ENCODE measurements around the gene TMEM120A.
"Not testable (repeated sequence)": the region's sequence is repeated elsewhere in the genome, so short reads cannot be mapped to it uniquely, and the experiment has no call there.

The TMEM120A gene

DNA sequence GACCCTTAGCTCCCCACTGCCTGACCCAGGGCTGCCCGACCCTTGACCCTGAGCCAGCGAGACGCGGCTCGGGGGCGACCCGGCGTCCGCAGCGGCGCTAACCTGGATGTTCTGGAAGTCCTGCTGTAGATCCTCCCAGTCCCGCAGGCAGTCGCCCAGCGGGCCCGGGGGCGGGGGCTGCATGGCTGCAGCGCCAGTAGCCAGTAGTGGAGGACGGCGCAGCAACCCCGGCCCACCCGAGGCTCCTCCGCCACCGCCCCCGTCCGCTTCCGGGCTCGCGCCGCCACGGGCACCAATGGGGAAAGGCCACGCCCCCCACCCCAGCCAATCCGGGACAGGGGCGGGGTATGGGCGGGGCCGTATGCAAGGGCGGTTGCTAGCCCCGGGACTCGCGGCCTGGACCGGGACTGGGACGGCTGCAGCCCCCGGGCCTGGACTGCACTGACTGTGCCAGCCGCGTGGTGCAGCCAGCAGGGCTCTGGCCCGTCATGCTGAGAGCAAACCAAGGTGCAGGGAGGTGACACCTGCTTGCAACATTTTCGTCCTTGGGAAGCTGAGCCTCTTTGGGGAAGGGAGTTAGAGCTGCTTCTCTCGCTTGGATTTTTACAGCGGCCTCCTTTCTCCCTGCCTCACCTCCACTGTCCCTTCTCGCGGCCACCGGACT lies at the start of gene TMEM120A:
TMEM120A (minus strand) TSS at position 208 of the 664 bp plus-strand sequence; CDS start at position 183, 25 bp downstream.
- DNase-seq, result peak; percentile 91

DNA sequence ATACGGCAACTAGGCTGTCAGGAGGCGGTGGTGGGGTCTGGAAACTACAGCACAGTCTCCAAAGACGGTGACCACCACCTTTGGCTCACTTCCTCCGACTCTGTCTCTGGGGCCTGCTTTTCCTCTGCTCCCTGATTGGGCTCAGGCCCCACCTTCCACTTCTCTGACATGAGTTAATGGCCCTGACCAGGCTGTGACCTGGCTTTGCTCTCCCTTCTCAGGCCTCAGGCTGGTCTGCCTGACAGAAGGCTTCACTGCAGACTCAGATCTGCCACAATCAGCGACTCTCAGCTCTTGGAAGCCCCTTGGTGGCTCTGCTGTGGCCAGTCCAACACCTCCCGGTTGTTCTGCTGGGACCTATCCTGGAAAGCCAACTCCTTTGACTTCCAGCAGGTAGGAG lies 45.7 kb upstream of the TMEM120A start:
- DNase-seq, result no peak

DNA sequence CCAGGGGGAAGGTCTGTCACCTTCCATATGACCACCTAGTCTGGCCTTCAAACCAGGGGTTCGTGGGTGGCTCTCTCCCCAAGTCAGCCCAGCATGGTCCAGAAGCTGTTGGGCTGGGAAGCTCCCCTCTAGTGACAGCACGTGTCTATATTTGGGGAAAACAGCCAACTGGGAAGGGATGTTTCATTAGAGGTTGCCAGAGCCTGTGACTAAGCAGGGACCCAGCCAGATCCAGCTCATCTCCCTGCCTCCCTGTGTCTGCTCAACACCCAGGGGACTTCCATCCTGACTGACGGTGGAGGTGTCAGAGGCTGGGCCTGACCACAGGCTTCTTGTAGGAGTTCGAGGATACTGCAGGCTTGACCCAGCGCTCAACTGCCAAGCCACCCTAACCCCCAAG lies 42.9 kb upstream of the TMEM120A start:
- DNase-seq, result no peak

DNA sequence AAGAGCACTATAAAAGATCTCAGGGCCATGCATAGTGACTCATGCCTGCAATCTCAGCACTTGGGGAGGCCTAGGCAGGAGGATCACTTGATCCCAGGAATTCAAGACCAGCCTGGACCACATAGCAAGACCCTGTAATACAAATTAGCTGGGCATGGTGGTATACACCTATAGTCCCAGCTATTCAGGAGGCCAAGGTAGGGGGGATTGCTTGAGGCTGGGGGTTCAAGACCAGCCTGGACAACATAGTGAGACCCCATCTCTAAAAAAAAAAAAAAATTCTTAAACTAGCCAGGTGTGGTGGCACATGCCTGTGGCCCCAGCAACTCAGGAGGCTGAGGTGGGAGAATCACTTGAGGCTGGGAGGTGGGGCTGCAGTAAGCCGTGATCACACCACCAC lies 37.6 kb upstream of the TMEM120A start:
- no peak for DNase-seq

DNA sequence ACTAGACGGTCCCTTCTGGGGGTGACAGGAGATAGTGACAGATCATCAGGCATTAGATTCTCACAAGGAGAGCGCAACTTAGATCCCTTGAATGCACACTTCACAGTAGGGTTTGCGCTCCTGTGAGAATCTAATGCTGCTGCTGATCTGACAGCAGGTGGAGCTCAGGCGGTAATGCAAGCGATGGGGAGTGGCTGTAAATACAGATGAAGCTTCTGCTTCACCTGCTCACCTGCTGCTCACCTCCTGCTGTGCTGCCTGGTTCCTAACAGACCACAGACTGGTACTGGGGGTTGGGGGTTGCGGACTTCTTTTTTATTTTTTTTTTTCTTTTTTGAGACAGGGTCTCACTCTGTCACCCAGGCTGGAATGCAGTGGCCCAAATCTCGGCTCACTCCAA lies 35.3 kb upstream of the TMEM120A start:
- DNase-seq, result not testable (repeated sequence)

DNA sequence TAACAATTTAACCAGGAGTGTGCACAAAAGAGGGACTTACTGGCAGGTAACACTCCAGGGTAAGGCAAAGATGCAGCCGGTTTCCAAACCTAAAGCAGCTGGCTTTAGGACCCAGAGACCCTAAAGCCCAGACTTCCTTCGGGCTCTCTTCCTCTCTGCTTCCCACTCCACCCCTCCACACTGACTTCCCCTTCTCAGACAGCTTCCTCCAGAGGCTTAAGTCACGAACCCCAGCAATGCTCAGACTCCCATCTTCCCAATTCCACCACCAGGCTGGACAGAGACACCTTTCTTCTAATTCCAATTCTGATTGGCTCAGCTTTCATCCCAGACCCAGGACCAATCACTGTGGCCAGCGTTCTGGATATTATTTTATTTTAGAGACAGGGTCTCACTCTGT lies 28.6 kb upstream of the TMEM120A start:
- no peak for DNase-seq

DNA sequence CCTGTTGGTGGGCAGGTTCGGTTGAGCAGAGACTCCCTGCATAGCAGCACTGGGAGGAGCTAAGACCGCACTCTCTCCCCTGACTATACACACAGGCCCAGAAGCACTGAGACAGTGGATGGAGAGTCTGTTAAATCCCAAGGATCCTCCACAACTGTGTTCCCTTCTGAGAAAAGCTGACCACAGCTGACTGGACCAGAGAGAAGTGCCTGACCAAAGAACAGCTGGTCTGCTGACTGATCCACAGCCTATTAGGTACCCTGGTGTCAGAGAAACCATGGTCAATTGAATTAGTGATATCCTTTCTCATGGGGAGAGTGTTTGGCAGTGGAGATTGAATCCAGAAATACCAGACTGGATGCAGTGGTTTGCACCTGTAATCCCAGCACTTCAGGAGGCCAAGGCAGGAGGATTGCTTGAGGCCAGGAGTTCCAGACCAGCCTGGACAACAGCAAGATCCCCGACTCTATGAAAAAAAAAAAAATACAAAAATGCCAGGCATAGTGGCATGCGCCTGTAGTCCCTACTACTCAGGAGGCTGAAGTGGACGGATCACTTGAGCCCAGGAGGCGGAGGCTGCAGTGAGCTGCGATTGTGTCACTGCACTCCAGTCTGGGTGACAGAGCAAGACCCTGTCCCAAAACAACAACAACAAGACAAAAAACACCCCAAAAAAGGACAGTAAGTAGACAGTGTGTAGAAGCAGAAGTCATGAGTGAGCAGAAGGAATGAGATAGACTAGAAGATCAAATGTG lies 27.8 kb upstream of the TMEM120A start:
- no peak for DNase-seq

DNA sequence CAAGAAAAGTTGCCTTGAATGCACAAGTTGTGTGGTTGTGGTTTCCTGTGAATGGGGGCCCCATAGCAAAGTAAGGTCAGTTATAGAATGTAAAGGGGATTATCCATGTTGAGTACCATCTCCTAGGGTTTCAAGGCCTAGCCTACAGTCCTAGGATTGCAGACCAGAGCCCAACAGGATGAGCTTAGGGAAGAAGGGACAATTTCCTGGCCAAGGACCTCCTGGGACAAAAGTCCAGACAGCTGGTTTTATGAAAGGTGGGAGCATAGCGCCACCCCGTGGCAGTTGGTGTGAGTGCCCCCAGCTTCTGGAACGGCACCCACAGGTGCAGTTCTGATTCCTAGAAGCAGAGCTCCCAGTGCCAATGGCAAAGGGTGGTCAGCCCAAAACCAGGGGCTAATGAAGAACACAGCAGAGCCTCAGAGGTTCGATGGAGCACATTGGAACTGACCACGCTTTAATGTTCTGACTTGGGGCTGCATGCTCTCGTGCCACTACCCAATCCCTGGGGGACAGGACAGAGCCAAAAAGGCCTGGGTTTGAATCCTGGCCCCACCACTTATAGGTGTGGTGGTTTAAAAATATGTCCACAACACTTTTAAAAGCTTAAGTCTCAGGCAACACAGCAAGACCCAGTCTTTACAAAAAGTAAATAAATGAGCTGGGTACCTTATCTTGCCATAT lies 25.8 kb upstream of the TMEM120A start:
- DNase-seq, result peak; percentile 66

DNA sequence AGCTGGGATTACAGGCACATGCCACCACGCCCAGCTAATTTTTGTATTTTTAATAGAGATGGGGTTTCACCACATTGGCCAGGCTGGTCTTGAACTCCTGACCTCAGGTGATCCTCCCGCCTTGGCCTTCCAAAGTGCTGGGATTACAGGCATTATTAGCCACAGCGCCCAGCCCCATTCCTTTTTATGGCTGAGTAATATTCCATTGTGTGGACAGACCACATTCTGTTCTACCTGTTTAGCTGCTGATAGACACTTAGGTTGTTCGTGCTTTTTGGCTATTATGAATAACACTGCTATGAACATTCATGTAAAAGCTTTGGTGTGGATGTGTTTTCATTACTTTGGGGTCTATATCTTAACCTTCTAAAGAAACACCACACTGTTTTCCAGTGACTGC lies 24.1 kb upstream of the TMEM120A start:
- not testable (repeated sequence) for DNase-seq

DNA sequence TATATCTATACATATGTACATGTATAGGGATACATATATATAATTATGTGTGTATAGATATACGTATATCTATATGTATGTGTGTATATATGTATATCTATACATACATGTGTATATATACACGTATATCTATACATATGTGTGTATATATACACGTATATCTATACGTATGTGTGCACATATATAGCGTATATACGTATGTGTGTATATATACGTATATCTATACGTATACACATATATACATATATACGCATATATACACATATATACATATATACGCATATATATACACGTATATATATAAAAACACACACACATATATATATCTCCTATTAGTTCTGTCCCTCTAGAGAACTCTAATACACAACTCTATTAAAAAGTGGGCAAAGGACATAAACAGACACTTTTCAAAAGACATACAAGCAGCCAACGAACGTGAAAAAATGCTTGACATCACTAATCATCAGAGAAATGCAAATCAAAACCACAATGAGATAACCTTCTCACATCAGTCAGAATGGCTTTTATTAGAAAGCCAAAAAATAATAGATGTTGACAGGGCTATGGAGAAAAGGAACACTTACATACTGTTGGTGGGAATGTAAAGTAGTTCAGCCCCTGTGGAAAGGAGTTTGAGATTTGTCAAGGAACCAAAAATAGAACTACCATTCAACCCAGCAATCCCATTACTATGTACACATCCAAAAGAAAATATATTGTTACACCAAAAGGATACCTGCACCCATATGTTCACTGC lies 22.0 kb upstream of the TMEM120A start:
- DNase-seq, result no peak

DNA sequence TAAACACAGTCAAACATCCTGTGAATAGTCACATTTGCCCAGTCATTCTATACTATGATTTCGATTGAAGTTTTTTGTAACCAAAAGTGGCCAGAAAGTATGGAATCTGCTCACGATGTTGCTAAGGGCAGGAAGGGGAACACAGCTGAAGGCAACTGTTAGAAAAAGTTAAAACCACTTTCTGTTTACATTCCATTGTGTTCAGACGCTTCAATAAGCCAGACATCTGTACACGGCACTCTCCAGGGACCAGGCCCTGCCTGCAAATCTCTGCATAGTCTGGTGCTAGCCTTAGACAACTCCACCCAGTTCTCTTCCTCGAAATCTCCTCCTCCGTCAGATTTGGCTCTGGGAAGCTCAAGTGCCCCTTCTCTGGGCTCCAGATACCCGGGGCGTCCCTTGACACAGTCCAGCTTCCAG lies 17.1 kb upstream of the TMEM120A start:
- no peak for DNase-seq

DNA sequence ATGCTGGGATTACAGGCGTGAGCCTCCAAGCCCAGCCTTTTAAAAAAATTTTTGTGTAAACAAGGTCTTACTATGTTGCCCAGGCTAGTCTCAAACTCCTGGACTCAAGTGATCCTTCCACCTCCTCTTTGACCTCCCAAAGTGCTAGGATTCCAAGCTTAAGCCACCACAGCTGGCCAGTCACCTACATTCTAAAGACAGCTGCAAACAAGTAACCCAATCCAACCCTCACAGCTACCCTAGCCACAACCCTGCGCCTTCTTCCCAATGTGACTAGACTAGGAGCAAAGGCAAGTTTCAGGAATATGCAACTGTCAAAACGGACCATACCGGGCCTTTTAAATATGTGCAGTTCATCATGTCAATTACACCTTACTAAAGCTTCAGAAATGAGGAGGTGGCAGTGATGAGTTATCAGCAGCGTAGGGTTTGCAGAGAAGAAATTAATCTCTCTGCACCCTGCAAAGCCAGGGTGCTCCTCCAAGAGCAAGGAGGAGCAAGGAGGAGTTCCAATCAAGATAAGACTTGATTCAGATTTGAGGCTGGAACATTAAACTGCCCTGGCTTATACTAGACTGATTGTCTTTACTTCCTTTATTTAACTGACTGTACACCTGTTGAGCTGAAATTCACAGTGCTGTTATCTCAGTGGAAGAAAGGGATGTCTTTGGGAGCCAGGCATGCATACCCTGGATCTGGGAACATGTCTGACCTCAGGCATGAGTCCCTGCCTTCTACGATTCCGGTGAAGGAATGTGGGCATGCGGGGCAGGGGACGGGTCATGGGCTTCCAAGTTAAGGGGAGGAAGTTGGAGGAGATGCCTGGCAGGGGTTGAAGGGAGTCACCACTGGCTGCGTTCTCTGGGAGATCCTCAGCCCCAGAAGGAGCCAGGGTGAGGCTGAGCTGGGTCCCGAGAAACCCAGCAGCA lies 15.5 kb upstream of the TMEM120A start:
- DNase-seq, result no peak

DNA sequence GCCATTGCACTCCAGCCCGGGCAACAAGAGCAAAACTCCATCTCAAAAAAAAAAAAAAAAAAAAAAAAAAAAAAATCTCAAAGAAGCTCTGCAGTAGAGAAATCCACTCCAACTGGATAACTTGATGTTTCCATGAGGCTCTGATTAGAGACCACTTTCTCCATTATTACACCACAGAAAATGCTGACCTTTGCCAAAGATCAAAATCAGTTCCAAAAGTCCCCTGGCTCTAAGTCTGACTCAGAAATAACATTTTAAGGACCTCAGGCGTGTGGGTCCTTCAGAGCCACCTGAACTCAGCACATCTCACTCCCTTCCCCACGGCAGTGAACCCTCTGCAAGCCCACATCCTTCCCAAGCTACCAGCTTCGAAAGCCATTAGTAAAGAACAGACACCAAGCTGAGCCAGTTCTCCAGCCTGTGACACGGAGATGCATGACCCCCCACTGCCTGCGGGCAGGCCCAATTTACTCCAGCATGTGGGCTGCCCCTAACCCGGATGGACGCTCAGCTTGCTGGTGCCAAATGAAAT lies 13.8 kb upstream of the TMEM120A start:
- DNase-seq, result peak; percentile 59

DNA sequence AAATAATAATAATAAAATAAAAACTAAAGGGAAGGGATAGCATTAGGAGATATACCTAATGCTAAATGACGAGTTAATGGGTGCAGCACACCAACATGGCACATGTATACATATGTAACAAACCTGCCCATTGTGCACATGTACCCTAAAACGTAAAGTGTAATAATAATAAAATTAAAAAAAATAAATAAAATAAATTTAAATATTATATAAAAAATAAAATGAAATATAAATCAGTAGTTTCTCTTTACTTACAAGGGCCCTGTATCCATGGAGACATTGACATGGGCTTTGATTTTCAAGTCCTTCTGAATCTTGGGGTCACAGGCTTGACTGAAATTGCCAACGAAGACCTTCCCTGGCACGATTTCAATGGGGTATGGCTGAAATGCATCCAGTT lies 10.6 kb upstream of the TMEM120A start:
- DNase-seq, result not testable (repeated sequence)

DNA sequence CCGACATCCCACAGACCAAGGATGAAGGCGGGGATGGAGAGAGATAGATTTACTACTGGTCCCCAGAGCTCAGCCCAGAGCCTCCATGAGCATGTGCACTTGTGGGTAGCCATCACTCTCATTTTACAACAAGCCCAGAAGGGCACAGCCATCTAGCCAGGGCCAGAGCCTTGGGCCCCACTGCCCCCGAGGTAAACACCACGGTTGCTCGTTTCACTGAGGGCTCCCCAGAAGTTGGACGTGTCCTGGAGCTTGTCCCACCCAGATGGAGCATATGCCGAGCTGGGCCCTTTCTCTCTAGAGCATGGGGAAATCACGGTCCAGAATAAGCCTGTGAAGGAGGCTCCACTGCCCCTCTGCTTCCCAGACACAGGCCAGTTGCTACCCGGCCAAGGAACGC lies 9.0 kb upstream of the TMEM120A start:
- DNase-seq, result no peak

DNA sequence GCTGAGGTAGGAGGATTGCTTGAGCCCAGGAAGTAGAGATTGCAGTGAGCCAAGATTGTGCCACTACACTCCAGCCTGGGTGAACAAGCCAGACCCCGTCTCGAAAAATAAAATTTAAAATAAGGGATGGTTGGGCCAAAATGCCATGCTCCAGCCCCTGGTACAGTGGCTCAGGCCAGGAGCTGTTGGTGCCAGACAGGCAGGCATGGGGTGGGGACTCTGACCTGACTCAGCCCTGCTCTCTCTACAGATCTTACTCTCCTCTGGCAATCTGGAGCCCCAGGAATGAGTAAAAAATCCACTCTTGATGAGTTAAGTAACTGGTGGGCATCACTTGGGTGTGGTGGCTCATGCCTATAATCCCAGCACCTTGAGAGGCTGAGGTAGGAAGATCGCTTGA lies 8.4 kb upstream of the TMEM120A start:
- DNase-seq, result no peak

DNA sequence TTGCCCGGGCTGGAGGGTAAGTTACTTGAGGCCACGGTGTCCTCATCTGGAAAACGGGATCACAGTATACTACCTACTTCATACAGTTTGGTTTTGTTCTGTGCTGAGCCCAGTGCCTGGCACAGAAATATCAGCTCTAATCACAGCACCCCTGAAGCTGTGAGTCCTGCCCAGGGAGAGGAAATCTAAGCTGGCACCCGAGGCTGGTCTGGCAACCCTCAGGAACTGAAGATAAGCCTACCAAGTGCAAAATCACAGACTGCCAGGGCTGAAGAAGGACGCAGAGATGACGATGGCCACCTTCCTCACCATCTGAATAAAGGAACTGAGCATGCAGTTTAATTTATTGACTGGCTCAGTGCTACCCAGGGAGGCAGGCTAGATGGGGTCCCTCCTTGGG lies 7.7 kb upstream of the TMEM120A start:
- DNase-seq, result no peak

DNA sequence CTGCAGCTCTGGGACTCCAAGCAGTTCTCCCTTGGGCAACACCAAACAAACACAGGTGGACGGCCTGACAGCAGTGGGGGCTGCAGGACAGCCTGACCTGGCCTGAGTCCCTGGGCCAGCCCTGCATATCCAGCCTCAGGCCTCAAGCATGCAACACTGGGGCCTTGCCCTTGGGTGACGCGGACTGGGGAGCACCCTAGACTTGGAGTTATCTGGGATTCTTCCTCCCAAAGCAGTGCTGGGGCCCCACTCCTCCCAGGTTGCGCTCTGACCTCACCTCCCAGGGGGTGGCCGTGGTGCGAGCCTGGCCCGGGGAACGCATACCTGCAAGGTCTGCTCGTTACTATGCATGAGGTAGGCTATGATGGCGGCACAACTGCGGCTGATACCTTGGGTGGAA lies 6.2 kb upstream of the TMEM120A start:
- no peak for DNase-seq

DNA sequence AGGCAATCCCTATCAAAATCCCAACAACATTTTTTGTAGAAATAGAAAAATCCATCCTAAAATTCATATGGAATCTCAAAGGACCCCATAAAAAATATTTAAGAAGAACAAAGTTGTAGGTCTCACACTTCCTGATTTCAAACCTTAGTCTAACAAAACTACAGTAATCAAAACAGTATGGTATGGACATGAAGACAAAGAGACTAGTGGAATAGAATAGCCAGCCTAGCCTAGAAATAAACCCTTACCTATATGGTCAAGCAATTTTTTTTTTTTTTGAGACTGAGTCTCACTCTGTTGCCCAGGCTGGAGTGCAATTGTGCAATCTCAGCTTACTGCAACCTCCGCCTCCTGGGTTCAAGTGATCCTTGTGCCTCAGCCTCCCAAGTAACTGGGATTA lies 3.6 kb upstream of the TMEM120A start:
- no peak for DNase-seq

DNA sequence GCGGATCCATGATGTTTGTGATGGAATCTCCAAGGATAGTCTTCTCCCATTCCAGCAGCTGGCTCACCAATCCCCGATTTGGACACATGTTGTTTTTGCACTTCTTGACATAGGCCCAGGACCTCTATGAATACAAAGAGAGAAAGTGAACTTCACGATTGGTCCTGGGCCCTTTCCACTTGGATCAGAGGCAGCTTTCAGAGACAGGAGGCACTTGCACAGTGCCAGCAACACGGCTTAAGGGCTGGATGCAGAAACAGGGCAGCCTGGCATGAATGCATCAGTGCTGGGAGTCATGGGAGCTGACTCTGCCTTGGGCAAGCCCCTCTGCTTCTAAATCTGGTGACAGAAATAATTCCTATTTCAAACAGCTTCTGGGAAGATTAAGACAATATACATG lies 2.1 kb upstream of the TMEM120A start:
- no peak for DNase-seq

DNA sequence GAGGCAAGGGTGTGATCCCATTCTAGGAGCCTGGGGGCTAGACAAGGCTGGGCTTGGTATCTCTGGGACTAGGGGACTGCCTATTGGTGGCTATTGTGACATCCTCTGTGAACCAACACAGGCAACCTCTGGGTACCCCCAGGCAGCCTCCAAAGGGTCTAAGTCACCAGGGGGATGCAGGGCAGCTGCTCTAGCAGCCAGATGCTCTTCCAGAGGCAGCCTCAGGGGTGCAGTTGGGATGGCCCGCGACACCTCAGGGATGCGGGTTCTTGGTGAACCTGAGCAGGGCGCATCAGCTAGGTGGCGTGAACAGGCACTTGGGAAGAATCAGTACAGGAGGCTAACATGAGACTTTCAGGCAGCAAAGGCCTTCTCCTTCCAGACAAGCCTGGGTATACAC lies 1.6 kb upstream of the TMEM120A start:
- no peak for DNase-seq

DNA sequence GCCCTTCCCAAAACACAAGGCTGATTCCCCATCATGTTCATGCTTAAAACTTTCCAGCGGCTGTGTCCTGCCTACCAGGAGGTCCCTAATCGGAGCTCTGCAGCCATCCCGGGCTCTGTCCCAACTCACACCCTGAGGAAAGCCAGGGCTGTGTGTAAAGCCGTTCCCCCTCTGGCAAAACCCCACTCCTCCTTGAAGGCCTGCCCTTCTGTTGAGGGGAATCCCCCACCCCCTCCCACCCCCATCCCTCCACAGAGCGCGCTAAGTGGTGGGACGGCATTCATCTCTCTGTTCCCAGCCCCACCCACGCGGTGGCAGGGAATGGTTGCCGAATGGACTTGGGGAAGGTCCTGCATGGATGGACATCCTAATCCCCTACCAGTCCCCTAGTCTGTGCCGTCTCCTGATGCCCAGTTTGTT lies 667 bp upstream of the TMEM120A start:
- no peak for DNase-seq
